ENCODE measurements around the gene DPP6. TPM values are rescaled to one million over a fixed set of nuclear protein-coding genes. Genes with fewer than 3 reads are reported as not detected.

Gene DPP6
- total RNA-seq, 4 donors from 2014 or later, result 1.5 to 2.9 TPM; not detected in 2

DNA sequence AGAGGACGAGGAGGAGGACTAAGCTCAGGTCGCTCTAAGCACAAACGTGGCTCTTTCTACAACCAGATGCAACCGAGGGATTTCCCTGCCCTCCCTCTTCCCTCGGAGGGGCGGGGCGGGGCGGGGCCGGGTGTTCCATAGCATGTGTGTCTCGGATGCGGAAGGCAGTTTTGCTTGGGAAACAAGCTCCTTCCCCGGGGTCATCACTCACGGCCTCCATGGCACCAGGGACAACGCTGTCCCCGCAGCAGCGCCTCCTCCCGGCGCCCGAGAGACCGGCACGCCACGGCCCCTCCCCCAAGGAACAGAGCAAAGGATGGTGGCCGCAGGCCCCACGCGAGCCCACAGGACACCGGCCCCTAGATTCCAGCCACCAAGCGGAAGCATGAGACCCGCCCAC is 840.3 kb downstream of the DPP6 start:
- DNase-seq, result no peak
- no peaks in the 10 kb centered on the region for H3K36me3 ChIP-seq
- no peaks in the 10 kb centered on the region for H3K27me3 ChIP-seq
- H3K4me1 ChIP-seq, result no peaks in the 10 kb centered on the region
- no peak overlapping the region for H3K4me3 ChIP-seq
- no peak overlapping the region for H3K27ac ChIP-seq
- no peaks in the 10 kb centered on the region for H3K9me3 ChIP-seq
- TF ChIP-seq, protein P1, sequence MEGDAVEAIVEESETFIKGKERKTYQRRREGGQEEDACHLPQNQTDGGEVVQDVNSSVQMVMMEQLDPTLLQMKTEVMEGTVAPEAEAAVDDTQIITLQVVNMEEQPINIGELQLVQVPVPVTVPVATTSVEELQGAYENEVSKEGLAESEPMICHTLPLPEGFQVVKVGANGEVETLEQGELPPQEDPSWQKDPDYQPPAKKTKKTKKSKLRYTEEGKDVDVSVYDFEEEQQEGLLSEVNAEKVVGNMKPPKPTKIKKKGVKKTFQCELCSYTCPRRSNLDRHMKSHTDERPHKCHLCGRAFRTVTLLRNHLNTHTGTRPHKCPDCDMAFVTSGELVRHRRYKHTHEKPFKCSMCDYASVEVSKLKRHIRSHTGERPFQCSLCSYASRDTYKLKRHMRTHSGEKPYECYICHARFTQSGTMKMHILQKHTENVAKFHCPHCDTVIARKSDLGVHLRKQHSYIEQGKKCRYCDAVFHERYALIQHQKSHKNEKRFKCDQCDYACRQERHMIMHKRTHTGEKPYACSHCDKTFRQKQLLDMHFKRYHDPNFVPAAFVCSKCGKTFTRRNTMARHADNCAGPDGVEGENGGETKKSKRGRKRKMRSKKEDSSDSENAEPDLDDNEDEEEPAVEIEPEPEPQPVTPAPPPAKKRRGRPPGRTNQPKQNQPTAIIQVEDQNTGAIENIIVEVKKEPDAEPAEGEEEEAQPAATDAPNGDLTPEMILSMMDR (IDR thresholded peaks at IDR 0.05), result no peak
- no peak for TF ChIP-seq POLR2A (IDR thresholded peaks at IDR 0.05)

- DNase-seq, result no peak
- Histone ChIP-seq H3K4me3 (no peak overlapping the region), H3K36me3 (no peaks in the 10 kb centered on the region)
Measured at GRCh38 chr7:154896076-154896475, 843.9 kb downstream of the DPP6 start.

GRCh38 chr7:154898973-154899855 is 847.0 kb downstream of the DPP6 start:
- Histone ChIP-seq H3K9me3 (no peaks in the 10 kb centered on the region), H3K27ac (no peak overlapping the region), H3K27me3 (no peaks in the 10 kb centered on the region), H3K36me3 (no peaks in the 10 kb centered on the region), H3K4me3 (no peak overlapping the region), H3K4me1 (no peaks in the 10 kb centered on the region)
- DNase-seq, result no peak
- no peak for TF ChIP-seq POLR2A (IDR thresholded peaks at IDR 0.05)
- TF ChIP-seq, protein P1 (IDR thresholded peaks at IDR 0.05), result no peak

More at GRCh38 chr7:154896076-154896475, 843.9 kb downstream of the DPP6 start:
- Histone ChIP-seq H3K4me1 (no peaks in the 10 kb centered on the region), H3K27me3 (no peaks in the 10 kb centered on the region), H3K27ac (no peak overlapping the region), H3K9me3 (no peaks in the 10 kb centered on the region)
- TF ChIP-seq POLR2A (IDR thresholded peaks at IDR 0.05), result no peak
- TF ChIP-seq, protein P1 (IDR thresholded peaks at IDR 0.05), result no peak

DNA sequence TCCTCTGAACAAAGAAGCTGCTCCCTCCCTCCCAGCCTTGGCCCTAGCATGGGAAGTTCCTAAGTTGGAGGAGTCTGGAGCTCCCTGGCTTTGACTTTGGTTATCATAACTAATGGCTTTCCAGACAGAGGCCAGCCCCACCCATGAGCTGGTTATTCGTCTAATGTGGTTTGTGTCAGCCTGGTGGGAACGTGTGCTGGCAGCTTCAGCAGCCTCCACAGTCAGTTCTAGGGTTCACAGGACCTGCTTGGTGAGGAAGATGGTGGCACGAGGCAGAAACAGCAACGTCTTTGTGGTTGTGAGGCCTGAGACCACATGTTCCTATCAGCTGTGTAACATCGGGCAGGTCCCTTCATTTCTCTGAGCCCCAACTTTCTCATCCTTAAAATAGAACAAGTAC is 847.7 kb downstream of the DPP6 start:
- no peak for DNase-seq
- Histone ChIP-seq H3K4me3 (no peak overlapping the region), H3K36me3 (no peaks in the 10 kb centered on the region), H3K4me1 (no peaks in the 10 kb centered on the region), H3K27me3 (no peaks in the 10 kb centered on the region), H3K27ac (no peak overlapping the region), H3K9me3 (no peaks in the 10 kb centered on the region)
- TF ChIP-seq, protein P1 (IDR thresholded peaks at IDR 0.05), result no peak
- TF ChIP-seq POLR2A (IDR thresholded peaks at IDR 0.05), result no peak

- Histone ChIP-seq H3K4me1 (no peaks in the 10 kb centered on the region), H3K27me3 (no peaks in the 10 kb centered on the region), H3K9me3 (no peaks in the 10 kb centered on the region), H3K4me3 (no peak overlapping the region), H3K27ac (no peak overlapping the region), H3K36me3 (no peaks in the 10 kb centered on the region)
- DNase-seq, result no peak
- TF ChIP-seq, protein P1 (IDR thresholded peaks at IDR 0.05), result no peak
- TF ChIP-seq POLR2A (IDR thresholded peaks at IDR 0.05), result no peak
Measured at GRCh38 chr7:154902600-154903082, 850.4 kb downstream of the DPP6 start.

Data from Peyer's patch (tissue), 4 donors.